SK-N-SH treated with all-trans-retinoic acid at 6 μM for 48 hours (cell line): ENCODE results near the gene LCLAT1.

Experiments
- ATAC-seq: fragments of 200-7000 bp; cut with Tn5 transposase; 3 replicates; pipeline ENCODE4 v1.9.1; 2020; ENCODE audit warnings: mild to moderate bottlenecking, moderate library complexity
- ARNTL ChIP-seq: fragments of 450-650 bp; formaldehyde crosslinking; IDR thresholded peaks from 2 replicates; pipeline ENCODE4 v1.5.0; 2020; ENCODE audit warnings: low read depth, mild to moderate bottlenecking, moderate library complexity, borderline replicate concordance
- BACH2 ChIP-seq: fragments of 250-450 bp; sonication (Bioruptor Pico); IDR thresholded peaks from 2 replicates; pipeline ENCODE4 v1.9.0; 2021; ENCODE audit warnings: mild to moderate bottlenecking, borderline replicate concordance
- CREB5 ChIP-seq: fragments of 250-450 bp; sonication (Bioruptor Pico); IDR thresholded peaks from 2 replicates; pipeline ENCODE4 v1.5.1; 2020; ENCODE audit warnings: low read depth, mild to moderate bottlenecking, moderate library complexity
- CSDC2 ChIP-seq: fragments of 250-450 bp; sonication (Bioruptor Pico); IDR thresholded peaks from 2 replicates; pipeline ENCODE4 v1.5.0; 2020; ENCODE audit warnings: mild to moderate bottlenecking, moderate library complexity
- CSRNP3 ChIP-seq: fragments of 250-450 bp; sonication (Bioruptor Pico); IDR thresholded peaks from 2 replicates; pipeline ENCODE4 v1.5.1; 2021; ENCODE audit warnings: mild to moderate bottlenecking, moderate library complexity
- OSR1 ChIP-seq: fragments of 250-450 bp; sonication (Bioruptor Pico); IDR thresholded peaks from 2 replicates; pipeline ENCODE4 v1.8.0; 2022; ENCODE audit warnings: moderate library complexity, mild to moderate bottlenecking, inconsistent platforms
- PATZ1 ChIP-seq: fragments of 250-450 bp; sonication (Bioruptor Pico); IDR thresholded peaks from 2 replicates; pipeline ENCODE4 v1.8.0; 2020; ENCODE audit warnings: mild to moderate bottlenecking, moderate library complexity, borderline replicate concordance
- POU6F1 ChIP-seq: fragments of 250-450 bp; sonication (Bioruptor Pico); IDR thresholded peaks from 2 replicates; pipeline ENCODE4 v1.8.0; 2021; ENCODE audit warnings: low read depth, mild to moderate bottlenecking, moderate library complexity, borderline replicate concordance
- RARB ChIP-seq: fragments of 250-450 bp; sonication (Bioruptor Pico); IDR thresholded peaks from 2 replicates; pipeline ENCODE4 v1.8.0; 2021; ENCODE audit warnings: mild to moderate bottlenecking, moderate library complexity
- TCF4 ChIP-seq: fragments of 250-450 bp; sonication (Bioruptor Pico); IDR thresholded peaks from 2 replicates; pipeline ENCODE4 v1.8.0; 2021; ENCODE audit warnings: mild to moderate bottlenecking, moderate library complexity, borderline replicate concordance
- TOX ChIP-seq: fragments of 250-450 bp; sonication (Bioruptor Pico); IDR thresholded peaks from 2 replicates; pipeline ENCODE4 v1.8.0; 2021; ENCODE audit warnings: mild to moderate bottlenecking, moderate library complexity, borderline replicate concordance
- TSHZ2 ChIP-seq: fragments of 250-450 bp; sonication (Bioruptor Pico); IDR thresholded peaks from 2 replicates; pipeline ENCODE4 v1.5.0; 2020; ENCODE audit warnings: mild to moderate bottlenecking, moderate library complexity
- ZFP30 ChIP-seq: fragments of 450-650 bp; formaldehyde crosslinking; IDR thresholded peaks from 2 replicates; pipeline ENCODE4 v1.5.0; 2022; ENCODE audit warnings: mild to moderate bottlenecking, moderate library complexity
- ZNF70 ChIP-seq: fragments of 450-650 bp; formaldehyde crosslinking; IDR thresholded peaks from 2 replicates; pipeline ENCODE4 v1.5.0; 2020; ENCODE audit warnings: mild to moderate bottlenecking, moderate library complexity
- ZNF8 ChIP-seq: fragments of 450-650 bp; formaldehyde crosslinking; IDR thresholded peaks from 2 replicates; pipeline ENCODE4 v1.5.0; 2020; ENCODE audit warnings: mild to moderate bottlenecking, moderate library complexity

Gene LCLAT1

GRCh38 chr2:30689496-30690125, 242.6 kb downstream of the LCLAT1 start:
- no peak for ATAC-seq
- TF ChIP-seq CSDC2 (CRISPR knock-in tag) (no peak), POU6F1 (CRISPR knock-in tag) (no peak), TOX (no peak), OSR1 (CRISPR knock-in tag) (no peak), ZNF8 (CRISPR knock-in tag) (no peak), TSHZ2 (no peak), RARB (no peak), ZFP30 (CRISPR knock-in tag) (no peak), CREB5 (CRISPR knock-in tag) (no peak), CSRNP3 (no peak), PATZ1 (no peak), ZNF70 (no peak)

DNA sequence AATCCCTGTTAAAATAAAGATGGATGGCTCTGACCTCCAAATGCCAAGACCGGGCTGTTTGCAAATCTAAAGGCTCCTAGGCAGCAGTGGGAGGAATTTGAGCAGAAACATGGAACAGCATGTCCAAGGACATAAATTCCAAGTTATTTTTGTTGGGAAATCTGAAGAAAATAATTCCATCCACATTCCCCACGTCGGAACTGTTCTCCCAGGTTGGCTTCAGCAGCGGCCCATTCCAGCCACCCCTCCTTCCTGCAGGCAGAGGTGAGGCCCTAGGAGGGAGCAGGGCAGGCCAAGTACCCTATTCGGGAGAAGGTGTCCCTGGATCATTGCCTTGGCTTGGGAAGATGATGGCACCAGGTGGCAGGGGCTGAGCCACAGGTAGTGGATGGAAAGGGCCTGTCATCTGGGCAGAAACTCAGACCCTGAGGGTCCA, 243.1 kb downstream of the LCLAT1 start:
- no peak for ATAC-seq
- TF ChIP-seq TSHZ2 (no peak), CSDC2 (CRISPR knock-in tag) (no peak), OSR1 (CRISPR knock-in tag) (no peak), ARNTL (CRISPR knock-in tag) (no peak), CSRNP3 (no peak), TCF4 (CRISPR knock-in tag) (no peak), BACH2 (CRISPR knock-in tag) (no peak), CREB5 (CRISPR knock-in tag) (no peak)
